SU-DHL-6 (cell line): ENCODE measurements around the gene SPARC.

ENCODE experiments used
- H2AFZ ChIP-seq: fragments of 200-600 bp; sonication (generic); 2 replicates; pipeline ENCODE4 v1.6.1; 2014; ENCODE audit warnings: low read depth, mild to moderate bottlenecking, moderate library complexity, mixed read lengths, antibody characterized with exemption, low read length; ENCODE audit not compliant: severe bottlenecking
- H3F3A ChIP-seq: fragments of 200-600 bp; shearing (Covaris generic); 2 replicates; pipeline ENCODE4 v1.6.0; 2016; ENCODE audit warnings: antibody characterized with exemption, mild to moderate bottlenecking; ENCODE audit not compliant: insufficient read depth
- H3K27ac ChIP-seq: fragments of 200-600 bp; sonication (generic); 2 replicates; pipeline ENCODE4 v1.5.1; 2016; ENCODE audit warnings: low read depth, mild to moderate bottlenecking, low read length, moderate library complexity, mixed read lengths
- H3K27me3 ChIP-seq: fragments of 200-600 bp; sonication (generic), shearing (Covaris generic); 2 replicates; pipeline ENCODE4 v1.6.0; 2014; ENCODE audit warnings: mild to moderate bottlenecking, low read length
- H3K36me3 ChIP-seq: fragments of 200-600 bp; sonication (generic); 2 replicates; pipeline ENCODE4 v1.6.1; 2014; ENCODE audit warnings: mild to moderate bottlenecking, low read length, mixed read lengths
- H3K4me2 ChIP-seq: fragments of 300-600, 200-600 bp; shearing (Covaris generic), sonication (generic); 2 replicates; pipeline ENCODE4 v1.6.0; 2014; ENCODE audit warnings: low read length, low read depth, mild to moderate bottlenecking; ENCODE audit not compliant: poor library complexity, severe bottlenecking
- H3K4me3 ChIP-seq: fragments of 200-600 bp; sonication (generic); 2 replicates; pipeline ENCODE4 v1.5.1; 2014; ENCODE audit warnings: antibody characterized with exemption, low read length, mild to moderate bottlenecking, mixed read lengths; ENCODE audit not compliant: insufficient read depth, poor library complexity, severe bottlenecking
- H3K79me2 ChIP-seq: fragments of 200-600 bp; sonication (generic); 2 replicates; pipeline ENCODE4 v1.6.1; 2014; ENCODE audit warnings: mild to moderate bottlenecking, low read length, moderate library complexity; ENCODE audit not compliant: insufficient read depth
- H3K9ac ChIP-seq: fragments of 200-600 bp; sonication (generic); 2 replicates; pipeline ENCODE4 v1.7.0; 2014; ENCODE audit warnings: mild to moderate bottlenecking, low read length
- H3K9me2 ChIP-seq: fragments of 200-600 bp; sonication (generic); replicated peaks from 2 replicates; pipeline ENCODE4 v1.6.1; 2014; ENCODE audit warnings: low read length; ENCODE audit not compliant: insufficient read depth
- H3K9me3 ChIP-seq: fragments of 200-600 bp; sonication (generic); 2 replicates; pipeline ENCODE4 v1.6.1; 2014; ENCODE audit warnings: low read length, mixed read lengths; ENCODE audit not compliant: insufficient read depth
- H4K20me1 ChIP-seq: fragments of 200-600 bp; sonication (generic); 2 replicates; pipeline ENCODE4 v1.6.1; 2014; ENCODE audit warnings: low read depth, mild to moderate bottlenecking, antibody characterized with exemption, low read length, moderate library complexity, mixed read lengths
- CTCF ChIP-seq: fragments of 200-600 bp; sonication (generic); IDR thresholded peaks from one replicate; pipeline ENCODE4 v1.5.1; 2017; ENCODE audit warnings: antibody characterized with exemption, mild to moderate bottlenecking, low read length, moderate library complexity; ENCODE audit not compliant: insufficient read depth, poor library complexity, severe bottlenecking
- EZH2phosphoT487 ChIP-seq: fragments of 200-600 bp; sonication (generic), shearing (Covaris generic); conservative IDR thresholded peaks from 2 replicates; pipeline ENCODE4 v1.6.1; 2018; ENCODE audit warnings: mild to moderate bottlenecking, antibody characterized with exemption, low read length, moderate library complexity, mixed read lengths

Gene SPARC

GRCh38 chr5:151617383-151617840, 69.3 kb downstream of the SPARC start:
- TF ChIP-seq CTCF (no peak), EZH2phosphoT487 (no peak)
- Histone ChIP-seq H4K20me1 (no peaks in the 10 kb centered on the region), H3K79me2 (no peaks in the 10 kb centered on the region), H3K4me3 (no peak overlapping the region), H3K9me3 (no peaks in the 10 kb centered on the region), H3K9ac (no peak overlapping the region), H3K36me3 (no peaks in the 10 kb centered on the region), H3K27me3 (no peaks in the 10 kb centered on the region), H2AFZ (no peak overlapping the region), H3K9me2 (no peaks in the 10 kb centered on the region), H3K27ac (no peak overlapping the region), H3K4me2 (no peak overlapping the region), H3F3A (no peaks in the 10 kb centered on the region)

GRCh38 chr5:151615431-151615830, 71.3 kb downstream of the SPARC start:
- Histone ChIP-seq H3K9ac (no peak overlapping the region), H3K4me3 (no peak overlapping the region), H3K36me3 (no peaks in the 10 kb centered on the region), H3K4me2 (no peak overlapping the region), H3F3A (no peaks in the 10 kb centered on the region), H3K27me3 (no peaks in the 10 kb centered on the region), H2AFZ (no peak overlapping the region), H3K9me2 (no peaks in the 10 kb centered on the region), H4K20me1 (no peaks in the 10 kb centered on the region), H3K27ac (no peak overlapping the region), H3K79me2 (no peaks in the 10 kb centered on the region), H3K9me3 (no peaks in the 10 kb centered on the region)
- TF ChIP-seq EZH2phosphoT487, result no peak
- no peak for TF ChIP-seq CTCF

- H3K27me3 ChIP-seq, result no peaks in the 10 kb centered on the region
- H3K4me2 ChIP-seq, result no peak overlapping the region
- H3K79me2 ChIP-seq, result no peaks in the 10 kb centered on the region
- no peak overlapping the region for H2AFZ ChIP-seq
- no peaks in the 10 kb centered on the region for H3K9me2 ChIP-seq
- H3K27ac ChIP-seq, result no peak overlapping the region
- no peak overlapping the region for H3K9ac ChIP-seq
- no peaks in the 10 kb centered on the region for H3K36me3 ChIP-seq
- TF ChIP-seq EZH2phosphoT487 (no peak), CTCF (no peak)
- H3K9me3 ChIP-seq, result no peaks in the 10 kb centered on the region
- H3F3A ChIP-seq, result no peaks in the 10 kb centered on the region
- no peaks in the 10 kb centered on the region for H4K20me1 ChIP-seq
- H3K4me3 ChIP-seq, result no peak overlapping the region
Measured at GRCh38 chr5:151614565-151614964, 72.2 kb downstream of the SPARC start.
